HG03571 (cell line): ENCODE measurements around the gene STIM1.

Experiments
- ATAC-seq: cut with Tn5 transposase; IDR thresholded peaks from one replicate; pipeline ENCODE4 v1.9.1; 2021; ENCODE audit not compliant: unreplicated experiment

The STIM1 gene

DNA sequence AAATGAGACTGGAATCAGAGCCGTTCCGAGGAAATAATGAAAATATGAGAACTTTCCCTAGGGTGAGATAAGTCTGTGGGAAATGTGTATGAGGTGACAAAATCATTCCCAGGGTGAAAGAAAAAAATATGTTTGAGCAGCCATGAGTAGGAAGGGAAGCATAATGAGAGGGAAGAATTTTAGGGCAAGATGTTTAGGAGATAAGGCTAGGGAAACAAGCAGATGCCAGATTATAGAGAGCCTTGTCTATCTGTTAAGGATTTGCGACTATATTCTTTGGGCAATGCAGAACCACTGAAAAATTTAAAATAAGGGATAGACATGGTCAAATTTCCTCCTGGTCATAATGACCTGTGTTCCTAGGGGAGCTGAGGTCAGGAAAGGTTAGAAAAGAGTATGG, 54.4 kb downstream of the STIM1 start:
- ATAC-seq, result no peak

DNA sequence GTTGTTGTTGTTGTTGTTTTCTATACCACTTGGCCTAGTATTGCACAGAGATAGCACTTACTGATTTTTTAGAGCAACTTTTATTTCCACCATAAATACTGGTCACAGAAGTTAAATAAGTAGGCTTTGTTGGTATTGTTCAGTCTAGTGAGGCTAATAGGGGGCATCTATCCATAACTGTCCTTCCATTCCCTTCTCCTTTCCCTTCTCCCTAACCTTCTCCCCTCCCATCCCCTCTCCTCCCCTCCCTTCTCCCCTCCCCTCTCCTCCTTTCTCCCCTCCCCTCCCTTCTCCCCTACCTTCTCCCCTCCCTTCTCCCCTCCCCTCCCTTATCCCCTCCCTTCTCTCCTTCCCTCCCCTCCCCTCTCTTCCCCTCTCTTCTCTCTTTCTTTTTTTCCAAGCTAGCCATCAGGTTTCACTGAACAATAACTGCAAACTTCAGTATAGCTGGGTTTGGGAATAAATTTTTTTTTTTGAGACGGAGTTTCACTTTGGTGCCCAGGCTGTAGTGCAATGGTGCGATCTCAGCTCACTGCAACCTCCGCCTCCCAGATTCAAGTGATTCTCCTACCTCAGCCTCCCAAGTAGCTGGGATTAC, 56.5 kb downstream of the STIM1 start:
- ATAC-seq, result no peak

DNA sequence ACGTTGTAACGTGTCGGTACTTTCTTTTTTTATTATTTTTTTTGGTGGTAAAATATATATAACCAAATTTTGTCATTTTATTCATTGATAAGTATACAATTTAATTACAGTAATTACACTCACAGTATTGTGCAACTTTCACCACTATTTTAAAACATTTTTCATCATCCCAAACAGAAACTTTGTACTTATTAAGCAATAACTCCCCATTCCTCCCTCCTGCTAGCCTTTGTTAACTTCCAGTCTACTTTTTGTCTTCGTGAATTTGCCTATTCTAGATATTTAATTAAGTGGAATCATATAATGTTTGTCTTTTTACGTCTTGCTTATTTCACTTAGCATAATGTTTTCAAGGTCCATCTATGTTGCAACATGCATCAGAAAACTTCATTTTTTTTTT, 58.5 kb downstream of the STIM1 start:
- ATAC-seq, result no peak

DNA sequence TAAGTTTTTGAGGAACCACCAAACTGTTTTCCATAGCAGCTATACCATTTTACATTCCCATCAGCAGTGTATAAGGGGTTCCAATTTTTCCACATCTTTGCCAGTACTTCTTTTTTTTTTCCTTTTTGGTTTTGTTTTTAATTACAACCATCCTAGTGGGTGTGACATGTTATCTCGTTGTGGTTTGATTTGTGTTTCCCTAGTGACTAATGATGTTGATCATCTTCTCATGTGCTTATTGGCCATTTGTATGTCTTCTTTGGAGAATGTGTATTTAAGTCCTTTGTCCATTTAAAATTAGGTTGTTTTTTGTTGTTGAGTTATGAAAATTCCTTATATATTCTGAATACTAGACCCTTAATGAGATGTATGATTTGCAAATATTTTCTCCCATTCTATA, 59.3 kb downstream of the STIM1 start:
- ATAC-seq, result no peak

DNA sequence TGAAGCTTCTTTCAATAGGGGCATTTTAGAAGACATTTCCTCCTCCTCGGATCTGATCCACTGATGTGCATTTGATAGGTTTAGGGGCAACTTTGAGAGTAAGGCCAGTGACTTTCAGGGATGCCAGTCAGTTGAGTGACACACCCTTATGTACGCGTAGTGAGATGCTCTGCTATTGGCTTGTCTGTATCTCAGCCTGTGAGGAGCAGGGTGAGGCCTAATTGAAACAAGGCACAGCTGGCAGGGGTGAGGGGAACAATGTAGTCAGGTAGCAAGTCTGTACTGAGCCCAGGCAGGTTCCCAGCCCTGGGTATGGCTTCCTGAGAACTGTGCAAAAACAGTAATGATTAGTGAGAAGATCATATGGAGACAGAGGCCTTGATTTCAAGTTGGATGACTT, 61.5 kb downstream of the STIM1 start:
- ATAC-seq, result no peak

DNA sequence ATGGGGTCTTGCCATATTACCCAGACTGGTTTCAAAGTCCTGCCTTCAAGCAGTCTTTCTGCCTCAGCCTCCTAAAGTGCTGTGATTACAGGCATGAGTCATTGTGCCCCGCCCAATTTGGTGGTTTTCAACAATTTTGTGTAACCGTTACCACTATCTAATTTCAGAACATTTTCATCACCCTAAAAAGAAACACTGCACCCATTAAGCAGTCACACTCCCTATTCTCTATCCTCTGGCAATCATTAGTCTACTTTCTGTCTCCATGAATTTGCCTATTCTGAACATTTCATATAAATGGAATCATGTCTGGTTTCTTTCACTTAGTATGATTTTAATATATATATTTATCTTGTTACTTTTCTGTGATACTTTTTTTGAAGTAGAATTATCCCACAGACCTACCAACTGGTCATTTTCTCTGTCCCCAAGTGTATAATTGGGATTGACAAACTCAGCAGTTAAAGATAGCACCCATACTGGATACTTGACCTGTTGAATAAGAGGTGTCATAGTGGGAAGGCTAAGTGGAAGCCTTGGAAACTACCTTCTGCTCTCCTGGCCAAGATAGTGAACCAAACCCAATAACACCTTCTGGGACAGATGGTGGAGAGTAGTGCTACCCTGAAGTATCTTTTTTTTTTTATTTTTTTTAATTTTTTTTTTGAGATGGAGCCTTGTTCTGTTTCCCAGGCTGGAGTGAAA, 64.8 kb downstream of the STIM1 start:
- ATAC-seq, result no peak

DNA sequence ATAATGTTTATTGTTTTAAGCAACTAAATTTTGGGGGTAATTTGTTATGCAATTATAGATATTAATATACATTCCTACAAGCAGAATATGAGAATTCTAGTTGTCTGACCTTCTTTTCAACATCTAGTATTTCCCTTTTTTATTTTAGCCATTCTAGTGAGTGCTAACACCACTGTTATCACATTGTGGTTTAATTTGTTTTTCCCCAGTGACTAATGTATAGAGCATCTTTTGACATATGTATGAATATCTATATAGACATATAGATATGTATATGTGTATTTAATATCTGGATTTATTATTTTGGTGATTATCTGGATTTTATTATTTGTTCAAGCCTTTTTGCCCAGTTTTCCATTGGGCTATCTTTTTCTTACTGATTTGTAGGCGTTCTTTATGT, 66.6 kb downstream of the STIM1 start:
- ATAC-seq, result no peak

DNA sequence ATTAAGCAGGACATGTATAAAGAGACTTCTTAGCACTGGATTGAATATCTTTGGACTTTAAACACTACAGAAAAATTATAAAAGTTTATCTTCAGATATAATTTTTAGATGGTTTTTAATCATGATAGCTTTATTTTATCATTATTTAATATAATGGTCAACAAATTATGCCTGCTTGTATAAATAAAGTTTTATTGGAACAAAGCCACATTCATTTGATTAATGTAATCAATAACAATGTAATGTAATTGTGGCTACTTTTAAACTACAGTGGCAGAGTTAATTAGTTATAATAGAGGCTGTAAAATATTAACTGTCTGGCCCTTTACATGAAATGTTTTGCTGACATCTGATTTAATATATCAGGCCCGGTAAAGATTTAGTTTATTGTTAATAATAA, 70.0 kb downstream of the STIM1 start:
- no peak for ATAC-seq

DNA sequence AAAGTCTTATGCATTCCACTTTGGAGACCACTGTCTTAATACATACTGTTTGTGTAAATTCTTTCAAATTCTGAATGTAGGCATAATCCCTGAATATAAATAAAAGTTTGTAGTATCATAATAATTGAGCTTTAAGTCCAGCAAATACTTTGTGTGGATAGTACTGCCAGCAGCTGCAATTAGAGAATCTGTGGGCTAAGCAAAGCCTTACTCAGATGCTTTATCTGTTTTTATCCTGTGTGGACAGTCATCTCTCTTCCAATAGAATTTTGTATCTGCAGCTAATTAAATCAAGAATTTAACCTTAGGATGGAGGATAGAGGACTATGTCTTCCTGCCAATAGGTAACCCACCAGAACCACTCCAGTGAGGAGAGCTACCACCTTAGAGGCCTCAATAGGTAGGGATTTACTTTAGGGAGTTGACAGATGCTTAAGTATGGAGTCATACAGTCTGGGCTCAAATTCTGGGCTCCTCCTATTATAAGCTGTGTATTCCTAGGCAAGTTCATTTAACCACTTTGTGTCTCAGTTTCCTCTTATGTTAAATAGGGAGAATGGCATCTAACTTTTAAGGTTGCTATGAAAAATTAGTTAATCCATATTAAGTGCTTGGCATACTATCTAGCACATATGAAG, 71.1 kb downstream of the STIM1 start:
- ATAC-seq, result no peak

DNA sequence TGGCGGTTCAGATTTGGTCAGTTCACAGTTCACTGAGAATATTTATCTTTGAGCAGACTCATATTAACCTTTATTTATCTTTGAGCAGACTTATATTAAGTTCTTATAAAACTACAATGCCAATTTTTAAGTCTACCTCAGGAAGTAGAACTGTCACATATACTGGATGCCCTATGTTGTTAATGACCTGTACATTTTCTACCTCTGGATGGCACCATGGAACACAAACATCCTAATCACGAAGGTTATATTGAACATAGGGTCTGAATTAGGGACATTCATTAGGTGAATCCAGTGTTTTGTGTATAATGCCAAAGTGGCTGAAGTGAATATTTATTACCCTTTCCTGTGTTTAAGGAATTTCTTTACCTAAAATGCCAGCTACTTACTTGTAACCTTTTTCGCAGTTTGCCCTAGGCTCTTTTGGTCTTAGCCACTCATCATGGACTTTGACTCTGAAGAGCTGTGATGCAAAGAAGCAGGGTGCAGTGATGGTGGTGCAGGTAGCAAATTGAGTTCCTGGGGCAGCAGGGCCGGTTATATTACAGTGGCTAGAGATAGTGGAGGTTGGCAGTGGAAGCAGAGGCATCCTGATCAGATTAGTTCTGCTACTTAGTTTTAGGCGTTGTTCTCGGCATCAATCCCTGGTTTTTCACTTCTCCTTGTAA, 71.8 kb downstream of the STIM1 start:
- ATAC-seq, result no peak

DNA sequence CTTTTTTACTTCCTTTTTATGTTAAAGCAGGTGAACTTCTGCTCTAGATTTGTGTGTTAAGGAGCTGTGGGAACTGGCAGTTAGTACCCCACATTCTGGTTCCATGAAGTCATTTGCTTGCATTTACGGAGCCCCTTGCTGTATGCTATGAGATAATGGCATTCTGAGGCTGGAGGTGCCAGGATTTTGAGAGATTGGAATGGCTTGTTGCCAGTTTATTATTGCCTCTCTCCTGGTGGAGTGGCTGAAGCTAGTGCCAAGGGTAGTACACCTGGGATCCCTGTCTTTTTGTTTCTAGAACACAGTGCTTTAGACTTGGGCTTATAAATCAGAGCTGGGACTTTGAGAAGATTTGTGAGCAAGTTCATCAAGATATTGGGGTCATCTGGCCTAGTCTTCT, 73.8 kb downstream of the STIM1 start:
- no peak for ATAC-seq

DNA sequence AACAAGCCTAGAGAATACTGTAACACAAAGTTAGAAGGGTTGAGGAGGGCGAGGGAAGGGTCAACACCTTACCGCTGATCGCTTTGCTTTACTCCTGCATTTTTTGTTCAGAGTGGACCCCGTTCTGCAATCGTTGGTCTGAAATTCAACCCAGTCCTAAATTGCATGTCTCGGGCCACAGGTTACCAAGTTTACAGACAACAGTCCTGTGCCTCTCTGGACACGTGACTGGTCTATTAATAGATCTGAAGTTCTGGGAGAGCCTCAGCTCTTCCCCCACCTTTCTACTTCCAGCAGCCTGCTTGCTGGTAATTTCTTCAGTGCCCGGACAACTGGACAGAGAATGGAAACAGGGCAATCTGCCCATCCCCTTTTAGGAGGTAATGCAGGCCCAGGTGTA, 74.2 kb downstream of the STIM1 start:
- ATAC-seq, result no peak

DNA sequence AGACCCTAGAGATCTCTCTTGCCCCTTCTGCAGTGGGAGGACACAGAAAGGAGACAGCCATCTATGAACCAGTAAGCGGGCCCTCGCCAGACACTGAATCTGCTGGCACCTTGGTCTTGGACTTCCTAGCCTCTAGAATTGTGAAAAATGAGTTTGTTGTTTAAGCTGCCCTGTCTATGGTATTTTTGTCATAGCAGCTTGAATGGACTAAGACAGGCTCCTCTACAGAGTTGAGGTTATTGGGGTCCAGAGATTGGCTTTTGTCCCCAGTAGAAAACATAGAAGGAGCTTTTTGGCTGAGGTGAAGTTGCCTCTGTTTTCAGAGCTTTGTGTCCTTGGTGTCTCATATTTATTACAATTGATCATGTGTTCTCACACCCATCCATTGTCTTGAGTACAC, 77.2 kb downstream of the STIM1 start:
- no peak for ATAC-seq

DNA sequence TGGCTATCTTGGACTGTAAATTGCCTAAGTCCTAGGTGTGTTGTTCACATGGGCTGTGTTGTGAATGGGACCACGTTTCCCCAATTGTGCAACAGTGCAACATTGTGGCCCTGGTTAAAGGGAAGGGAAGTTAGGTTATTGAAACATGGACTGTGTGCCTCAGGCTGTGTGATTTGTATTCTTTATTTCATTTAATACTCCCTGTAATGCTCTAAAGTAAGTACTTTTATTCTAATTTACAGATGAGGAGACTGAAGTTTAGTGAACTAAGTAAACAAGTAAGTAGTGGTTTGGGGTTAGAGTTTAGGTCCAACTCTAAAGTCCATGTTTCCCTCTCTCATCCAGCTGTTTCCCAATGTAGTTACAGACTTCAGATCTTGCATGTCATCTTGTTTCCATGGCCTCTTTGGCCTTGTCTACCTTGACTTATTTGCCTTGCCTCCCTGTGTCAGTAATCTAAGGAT, 77.7 kb downstream of the STIM1 start:
- no peak for ATAC-seq

DNA sequence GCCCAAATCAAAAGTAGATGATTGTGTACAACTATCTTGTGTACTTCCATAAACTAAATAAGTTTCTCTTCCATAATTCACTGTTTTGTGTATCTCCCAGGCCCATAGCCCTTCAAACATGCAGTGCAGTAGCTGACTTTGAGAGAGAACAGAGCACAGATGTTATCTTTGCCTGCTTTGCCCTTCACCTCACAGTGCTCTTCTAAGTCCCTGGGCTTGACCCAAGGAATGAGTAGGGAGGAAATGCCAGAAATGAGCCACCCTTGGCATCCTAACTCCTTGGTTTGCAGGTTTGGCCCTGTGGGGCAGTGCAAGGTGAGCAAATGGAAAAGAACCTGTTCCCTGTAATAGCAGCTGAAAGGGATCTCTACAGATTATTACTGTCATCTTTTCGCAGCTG, 79.2 kb downstream of the STIM1 start:
- no peak for ATAC-seq

DNA sequence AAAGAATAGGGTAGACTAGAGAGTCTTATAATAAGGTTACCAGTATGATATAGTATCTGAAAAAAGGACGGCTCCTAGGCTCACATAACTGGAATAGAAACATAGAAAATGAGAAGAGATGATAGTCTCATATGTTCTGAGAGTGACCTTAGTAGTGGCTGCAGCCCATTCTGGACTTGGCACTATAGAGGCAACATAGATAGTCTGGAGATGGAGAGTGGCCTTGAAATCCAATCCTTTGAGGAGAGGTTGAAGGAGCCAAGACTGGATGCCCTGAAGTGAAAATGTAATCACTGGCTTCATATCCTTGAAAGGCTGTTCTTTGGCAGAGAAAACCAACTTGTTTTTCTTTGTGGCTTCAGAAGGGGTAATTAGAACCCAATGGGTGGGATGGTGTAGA, 81.1 kb downstream of the STIM1 start:
- ATAC-seq, result no peak

DNA sequence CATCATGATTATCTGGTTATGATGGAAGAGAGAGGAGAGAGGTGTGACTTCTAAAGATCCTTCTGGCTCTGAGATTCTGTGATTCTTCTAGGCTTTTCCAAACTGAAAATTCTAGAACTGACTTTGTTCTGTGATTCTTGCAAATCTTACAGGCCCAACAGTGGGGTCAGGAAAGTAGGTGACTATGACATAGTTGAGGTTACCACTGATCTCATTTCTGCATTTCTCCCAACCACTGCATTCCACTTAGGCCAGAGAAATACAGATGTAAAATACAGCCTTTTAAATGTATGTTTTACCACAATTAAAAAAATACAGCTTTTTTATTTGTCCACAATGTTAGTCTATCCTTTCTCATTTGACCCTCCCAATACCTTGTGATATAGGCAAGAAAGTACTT, 83.7 kb downstream of the STIM1 start:
- no peak for ATAC-seq

DNA sequence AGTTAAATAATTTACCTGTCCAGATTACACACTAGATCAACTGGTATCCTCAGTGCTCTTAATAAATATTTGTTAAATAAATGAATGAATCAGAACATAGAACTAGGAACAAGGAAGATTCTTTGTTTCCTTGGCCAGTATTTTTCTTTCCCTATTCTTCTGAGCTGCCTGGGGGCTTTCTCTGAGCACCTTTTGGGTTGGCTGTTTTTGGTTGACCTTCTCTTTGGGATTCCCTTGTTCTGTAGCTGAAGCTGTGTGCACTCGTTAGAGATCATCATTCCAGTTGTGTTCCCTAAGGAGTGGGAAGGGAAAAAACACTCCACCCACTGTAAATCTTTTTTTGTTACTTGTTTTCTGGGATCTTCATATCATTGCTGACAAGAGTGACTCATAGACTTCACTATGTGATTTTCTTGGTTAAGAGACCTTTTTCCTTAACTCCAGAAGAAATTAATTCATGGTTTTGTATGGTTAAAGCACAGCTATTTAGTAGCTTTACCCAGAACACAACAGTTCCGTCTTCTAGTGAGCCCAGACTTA, 84.3 kb downstream of the STIM1 start:
- no peak for ATAC-seq

DNA sequence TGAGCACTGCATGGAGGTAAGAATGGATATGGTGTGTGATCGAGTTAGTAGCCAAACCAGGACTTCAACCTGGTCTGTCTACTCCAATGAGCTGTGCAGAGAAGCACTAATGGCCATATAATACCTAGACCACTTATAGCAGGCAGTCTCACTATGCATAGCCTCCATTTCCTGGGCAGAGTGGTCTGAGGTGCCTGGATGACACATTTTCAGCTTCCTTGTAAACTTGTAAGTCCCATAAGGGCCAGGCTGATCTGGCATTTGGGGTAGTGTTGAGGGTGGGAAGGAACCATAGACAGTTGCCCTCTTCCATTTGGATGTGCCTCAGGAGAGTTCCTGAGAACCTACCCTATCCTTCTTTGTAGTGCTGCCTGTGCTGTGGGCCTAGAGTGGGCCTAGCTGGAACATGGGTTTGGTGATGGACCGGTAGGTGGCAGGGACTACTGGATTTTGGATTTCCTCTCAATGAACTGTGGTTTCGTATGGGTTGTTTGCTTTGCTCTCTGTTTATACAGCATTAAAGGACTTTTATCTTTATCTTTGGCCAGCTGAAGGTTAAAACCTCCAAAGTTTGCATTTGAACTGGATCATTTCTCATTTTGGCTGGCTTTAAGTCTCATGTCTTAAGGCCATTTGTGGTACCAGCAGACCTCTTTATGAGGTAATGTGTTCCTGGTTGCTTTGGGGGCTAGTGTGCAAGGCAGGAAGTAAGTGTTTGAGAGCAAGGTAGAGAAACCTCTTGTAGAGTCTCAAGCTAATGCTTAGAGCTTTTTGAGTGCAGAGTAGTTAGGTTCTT, 86.9 kb downstream of the STIM1 start:
- ATAC-seq, result no peak

DNA sequence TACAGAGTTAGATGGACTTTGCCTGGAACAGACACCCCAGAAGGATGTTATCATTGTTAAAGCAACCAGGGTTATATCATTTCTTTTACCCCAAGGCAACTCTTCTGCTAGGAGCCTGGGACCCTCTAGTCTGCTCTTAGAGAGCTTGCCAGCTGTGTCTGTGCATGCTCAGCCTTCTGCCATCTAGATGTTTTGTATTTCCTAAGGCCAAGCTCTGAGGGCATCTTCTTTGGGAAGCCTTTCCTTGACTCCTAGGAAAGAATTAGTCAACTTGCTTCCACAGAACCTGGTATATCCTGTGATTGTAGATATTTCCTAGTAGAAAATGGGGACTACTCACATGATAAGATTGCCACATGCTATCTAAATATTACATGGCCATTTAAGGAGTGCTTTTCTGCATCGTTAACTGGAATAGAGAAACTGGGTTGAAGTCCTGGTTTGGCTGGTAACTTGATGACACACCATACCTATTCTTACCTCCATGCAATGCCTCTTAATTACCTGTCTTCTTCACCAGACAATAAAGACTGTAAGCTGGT, 87.6 kb downstream of the STIM1 start:
- no peak for ATAC-seq

DNA sequence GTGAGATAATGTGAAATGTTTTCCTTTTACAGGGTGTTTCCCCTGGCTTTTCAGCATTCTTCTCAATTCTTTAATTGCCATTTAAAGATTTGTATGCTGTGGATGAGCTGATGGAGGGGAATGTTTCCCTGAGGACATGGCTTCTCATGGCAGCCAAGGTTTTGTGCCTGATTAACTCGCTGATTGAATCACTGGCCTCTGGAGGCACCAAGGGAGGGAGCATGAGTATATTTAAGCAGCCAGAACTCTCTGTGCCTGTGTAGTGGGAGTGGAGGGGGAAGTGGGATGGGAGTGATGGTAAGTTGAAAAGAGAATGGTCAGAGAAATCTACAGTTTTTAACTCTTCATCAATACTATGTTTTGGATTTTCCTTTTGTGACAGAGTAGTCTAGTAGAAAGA, 88.7 kb downstream of the STIM1 start:
- ATAC-seq, result no peak
